ENCODE results near the gene RPAP2.
A peak's percentile ranks its signal among the peaks of the same experiment; 100 is the strongest.
"Not testable (repeated sequence)": the region's sequence is repeated elsewhere in the genome, so short reads cannot be mapped to it uniquely, and the experiment has no call there.

The RPAP2 gene

DNA sequence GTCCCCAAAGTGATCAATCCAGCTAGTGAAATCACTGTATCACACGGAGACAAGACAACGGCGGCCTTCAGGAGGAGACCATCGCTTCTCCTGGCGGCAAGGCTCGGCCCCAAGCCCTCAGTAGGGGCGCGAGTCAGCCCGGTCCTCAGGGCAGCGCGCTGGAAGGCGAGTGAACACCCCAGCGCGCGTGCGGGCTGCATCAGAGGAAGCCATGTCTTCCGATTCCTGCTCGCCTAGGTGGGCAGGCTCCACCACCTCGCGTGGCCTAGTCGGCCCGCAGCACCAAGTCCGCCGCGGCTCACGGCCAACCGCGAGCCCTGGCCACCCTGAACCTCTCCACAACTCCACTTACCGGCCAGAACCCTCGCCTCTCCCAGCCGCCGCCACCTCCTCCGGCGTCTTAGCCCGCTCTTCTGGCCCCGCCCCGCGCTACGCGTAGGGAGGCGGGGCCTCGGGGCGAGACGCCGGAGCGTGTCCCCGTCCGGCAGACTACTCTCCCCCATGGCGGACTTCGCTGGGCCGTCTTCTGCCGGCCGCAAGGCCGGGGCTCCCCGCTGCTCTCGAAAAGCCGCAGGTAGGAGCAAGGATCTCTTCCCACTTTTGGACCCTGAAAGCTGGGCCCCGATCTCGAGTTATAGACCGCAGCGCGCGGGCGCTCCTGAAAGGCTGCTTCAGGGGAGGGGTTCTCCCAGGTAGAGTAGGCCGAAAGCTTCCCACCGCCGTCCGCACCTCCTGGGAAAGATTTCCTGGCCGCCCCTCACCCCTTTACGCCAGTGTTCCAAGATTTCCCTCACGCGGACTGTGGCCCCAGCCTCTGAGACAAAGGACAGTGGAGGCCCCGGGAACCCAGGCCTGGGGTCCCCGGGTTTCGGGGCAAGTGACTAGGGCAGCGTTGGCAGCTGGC, at the start of gene RPAP2, which contains the start of gene GLMN:
Gene RPAP2 (plus strand): TSS at position 487 of the 904 bp plus-strand sequence. CDS start 15 bp downstream, at position 502.
Gene GLMN (minus strand): TSS at position 415 of the 904 bp plus-strand sequence. CDS start 988 bp downstream, outside the sequence.
- peak; percentile 49 for DNase-seq (ENCODE audit: low read depth, low spot score)

DNA sequence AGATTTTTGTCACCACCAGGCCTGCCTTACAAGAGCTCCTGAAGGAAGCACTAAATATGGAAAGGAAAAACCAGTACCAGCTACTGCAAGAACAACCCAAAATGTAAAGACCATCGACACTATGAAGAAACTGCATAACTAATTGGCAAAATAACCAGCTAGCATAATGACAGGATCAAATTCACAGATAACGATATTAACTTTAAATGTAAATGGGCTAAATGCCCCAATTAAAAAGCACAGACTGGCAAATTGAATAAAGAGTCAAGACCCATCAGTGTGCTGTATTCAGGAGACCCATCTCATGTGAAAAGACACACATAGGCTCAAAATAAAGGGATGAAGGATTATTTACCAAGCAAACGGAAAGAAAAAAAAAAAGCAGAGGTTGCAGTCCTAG, 44.1 kb upstream of the RPAP2 start:
- DNase-seq (ENCODE audit: low read depth, low spot score), result not testable (repeated sequence)

DNA sequence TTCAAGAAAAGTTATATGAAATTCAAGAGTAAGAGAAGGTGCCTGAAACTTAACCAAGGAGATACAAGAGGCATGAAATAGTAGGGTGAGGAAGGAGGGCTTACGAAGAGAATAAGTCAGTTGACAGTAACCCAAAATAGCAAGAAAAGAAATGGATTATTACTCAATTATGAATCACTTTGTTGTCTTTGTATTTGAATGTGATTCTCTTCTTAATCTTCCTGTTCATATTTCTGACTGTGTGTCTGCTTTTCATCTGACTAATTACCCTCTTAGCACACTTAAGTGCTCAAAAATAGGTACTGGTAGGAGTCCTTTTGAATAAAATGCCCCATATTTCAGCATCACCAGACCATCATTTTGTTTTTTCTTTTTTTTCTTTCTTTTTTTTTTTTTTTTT, 39.5 kb upstream of the RPAP2 start:
- no peak for DNase-seq (ENCODE audit: low read depth, low spot score)

GRCh38 chr1:92262516-92262915, 36.3 kb upstream of the RPAP2 start:
- DNase-seq (ENCODE audit: low read depth, low spot score), result no peak

GRCh38 chr1:92273039-92273438, 25.8 kb upstream of the RPAP2 start:
- DNase-seq (ENCODE audit: low read depth, low spot score), result no peak

DNA sequence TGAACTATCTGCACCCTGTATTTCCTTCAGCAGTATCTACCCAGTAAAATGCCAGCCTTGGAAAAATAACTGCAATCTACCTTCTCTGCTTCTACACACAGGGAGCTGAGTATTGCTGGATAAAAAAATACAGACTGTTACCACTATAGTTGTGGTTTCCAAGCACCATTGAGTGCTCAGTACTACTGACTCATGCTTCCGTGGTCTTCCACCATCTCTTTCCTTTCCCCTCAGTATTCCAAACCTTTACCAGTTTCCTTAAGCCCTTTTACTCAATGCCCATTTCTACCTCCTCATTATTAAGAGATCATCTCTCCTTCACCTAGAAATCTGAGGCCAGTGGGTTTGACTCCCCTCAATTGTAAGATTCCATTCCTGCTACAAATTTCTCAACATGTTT, 23.9 kb upstream of the RPAP2 start:
- no peak for DNase-seq (ENCODE audit: low read depth, low spot score)

- no peak for DNase-seq (ENCODE audit: low read depth, low spot score)
Observed at GRCh38 chr1:92276082-92276481, 22.8 kb upstream of the RPAP2 start.

GRCh38 chr1:92277105-92277723, 21.6 kb upstream of the RPAP2 start:
- DNase-seq (ENCODE audit: low read depth, low spot score), result no peak

DNA sequence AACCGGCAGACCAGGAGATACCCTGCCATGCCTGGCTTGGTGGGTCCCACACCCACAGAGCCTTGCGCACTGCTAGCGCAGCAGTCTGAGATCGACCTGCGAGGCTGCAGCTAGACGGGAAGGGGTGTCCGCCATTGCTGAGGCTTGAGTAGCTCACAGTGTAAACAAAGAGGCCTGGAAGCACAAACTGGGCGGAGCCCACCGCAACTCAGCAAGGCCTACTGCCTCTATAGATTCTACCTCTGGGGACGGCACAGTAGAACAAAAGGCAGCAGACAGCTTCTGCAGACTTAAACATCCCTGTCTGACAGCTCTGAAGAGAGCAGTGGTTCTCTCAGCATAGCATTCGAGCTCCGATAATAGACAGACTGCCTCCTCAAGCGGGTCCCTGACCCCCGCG, 19.1 kb upstream of the RPAP2 start:
- not testable (repeated sequence) for DNase-seq (ENCODE audit: low read depth, low spot score)

DNA sequence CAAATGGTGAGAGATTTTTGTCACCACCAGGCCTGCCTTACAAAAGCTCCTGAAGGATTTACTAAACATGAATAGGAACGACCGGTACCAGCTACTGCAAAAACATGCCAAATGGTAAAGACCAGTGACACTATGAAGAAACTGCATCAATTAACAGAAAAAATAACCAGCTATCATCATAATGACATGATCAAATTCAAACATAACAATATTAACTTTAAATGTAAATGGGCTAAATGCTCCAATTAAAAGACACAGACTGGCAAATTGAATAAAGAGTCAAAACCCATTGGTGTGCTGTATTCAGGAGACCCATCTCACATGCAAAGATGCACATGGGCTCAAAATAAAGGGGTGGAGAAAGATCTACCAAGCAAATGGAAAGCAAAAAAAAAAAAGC, 17.4 kb upstream of the RPAP2 start:
- DNase-seq (ENCODE audit: low read depth, low spot score), result not testable (repeated sequence)

DNA sequence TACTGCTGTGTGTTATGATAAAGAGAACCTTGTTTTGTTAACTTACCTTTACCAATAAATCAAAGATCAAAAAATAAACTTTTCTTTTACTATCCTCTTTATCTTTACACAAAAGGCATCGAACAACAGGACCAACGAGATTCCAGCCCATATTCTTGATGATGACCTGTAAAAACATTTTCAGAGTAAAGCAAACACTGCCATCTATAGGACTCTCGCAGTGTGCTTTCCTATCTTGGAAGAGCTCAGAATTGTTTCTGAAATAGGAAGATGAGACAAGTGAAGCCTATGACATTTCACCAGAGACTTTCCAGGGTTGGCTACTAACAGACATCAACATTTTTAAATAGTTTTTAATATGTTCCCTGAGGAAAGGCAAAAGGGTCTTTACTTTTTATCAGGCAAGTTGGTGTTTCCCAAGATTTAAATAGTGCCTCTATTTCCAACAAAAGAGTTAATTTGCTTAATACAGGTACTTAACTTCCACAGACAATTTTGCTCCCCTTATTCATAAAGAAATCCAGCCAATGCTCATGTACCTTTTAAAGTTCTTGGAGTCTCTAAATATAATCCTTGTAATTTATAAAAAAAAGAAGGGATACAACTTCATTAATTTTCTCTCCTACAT, 7.4 kb upstream of the RPAP2 start:
- DNase-seq (ENCODE audit: low read depth, low spot score), result no peak

DNA sequence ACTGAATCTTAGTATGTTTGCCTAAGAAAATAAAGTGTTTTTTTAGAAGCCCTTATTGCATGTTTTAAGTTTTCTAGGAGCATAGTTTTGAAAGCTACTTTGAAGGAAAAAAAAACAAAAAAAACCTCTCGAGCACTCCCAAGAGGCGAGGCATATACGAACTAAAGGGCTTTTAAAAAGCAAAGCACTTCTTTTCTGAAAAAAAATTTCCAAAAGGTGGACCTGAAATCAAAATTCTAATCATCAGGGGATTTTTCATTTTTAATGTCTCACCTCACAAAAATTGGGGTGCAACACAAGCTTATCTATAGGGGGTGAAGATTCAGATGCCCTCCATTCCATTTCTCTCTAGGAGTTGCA, 666 bp upstream of the RPAP2 start:
- no peak for DNase-seq (ENCODE audit: low read depth, low spot score)

DNA sequence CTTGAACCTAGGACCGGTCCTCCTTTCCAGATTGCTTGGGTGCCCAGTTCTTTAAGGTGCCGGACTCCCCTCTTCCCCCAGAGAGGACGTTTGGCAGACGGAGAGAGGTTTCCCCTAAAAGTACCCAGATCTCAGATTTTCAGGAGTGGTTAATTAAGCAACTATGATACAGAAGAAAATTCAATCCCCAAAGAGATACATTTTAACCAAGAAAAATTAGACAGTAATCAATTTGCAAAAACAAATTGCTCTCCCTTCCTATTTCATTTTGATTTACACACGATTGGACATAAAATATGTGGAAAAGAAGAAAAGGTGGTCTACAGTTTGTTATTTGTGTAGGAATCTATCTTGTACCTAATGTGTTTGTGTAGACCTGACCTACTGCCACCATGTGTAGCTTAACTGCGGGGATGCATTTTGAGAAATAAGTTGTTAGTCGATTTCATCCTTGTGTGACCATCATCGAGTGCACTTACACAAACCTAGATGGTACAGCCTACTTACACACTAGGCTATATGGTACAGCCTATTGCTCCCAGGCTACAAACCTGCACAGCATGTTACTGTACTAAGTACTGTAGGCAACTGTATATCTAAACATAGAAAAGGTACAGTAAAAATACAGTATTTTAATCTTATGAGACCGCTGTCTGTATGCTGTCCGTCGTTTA, 755 bp downstream of the RPAP2 start:
- no peak for DNase-seq (ENCODE audit: low read depth, low spot score)

GRCh38 chr1:92301021-92301420, 2.2 kb downstream of the RPAP2 start:
- DNase-seq (ENCODE audit: low read depth, low spot score), result no peak

DNA sequence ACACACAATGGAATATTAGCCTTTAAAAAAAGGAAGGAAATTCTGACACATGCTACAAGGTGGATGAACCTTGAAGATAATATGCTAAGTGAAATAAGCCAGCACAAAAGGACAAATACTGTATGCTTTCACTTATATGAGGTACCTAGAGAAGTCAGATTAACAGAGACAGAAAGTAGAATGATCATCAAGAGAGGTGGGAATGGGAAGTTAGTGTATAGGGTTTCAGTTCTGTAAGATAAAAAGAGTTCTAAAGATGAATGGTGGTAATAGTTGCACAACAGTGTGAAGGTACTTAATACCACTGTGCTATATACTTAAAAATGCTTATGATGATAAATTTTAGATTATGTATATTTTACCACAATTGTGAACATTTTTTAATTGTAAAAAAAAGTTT, 7.2 kb downstream of the RPAP2 start:
- DNase-seq (ENCODE audit: low read depth, low spot score), result no peak

GRCh38 chr1:92307980-92308379, 9.1 kb downstream of the RPAP2 start:
- no peak for DNase-seq (ENCODE audit: low read depth, low spot score)

DNA sequence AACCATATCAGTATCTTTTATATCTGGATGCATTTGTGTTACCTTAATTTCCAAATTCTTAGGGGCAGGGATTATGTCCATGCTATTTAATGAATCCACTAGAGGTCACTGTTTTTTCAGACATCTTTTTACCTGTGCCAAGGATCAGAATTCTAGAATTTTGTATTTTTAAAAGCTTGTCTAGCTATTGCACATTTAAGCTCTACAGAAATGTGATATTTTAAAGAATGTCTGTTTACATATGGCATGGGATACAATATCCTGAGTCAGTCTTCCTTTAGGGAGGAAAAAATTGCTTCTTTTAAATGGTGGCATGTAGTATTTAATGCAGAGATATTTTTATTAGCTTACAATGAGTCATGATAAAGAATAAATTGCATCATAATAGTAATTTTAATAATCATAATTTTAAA, 11.3 kb downstream of the RPAP2 start:
- DNase-seq (ENCODE audit: low read depth, low spot score), result no peak

- no peak for DNase-seq (ENCODE audit: low read depth, low spot score)
Observed at GRCh38 chr1:92314024-92314423, 15.2 kb downstream of the RPAP2 start.

DNA sequence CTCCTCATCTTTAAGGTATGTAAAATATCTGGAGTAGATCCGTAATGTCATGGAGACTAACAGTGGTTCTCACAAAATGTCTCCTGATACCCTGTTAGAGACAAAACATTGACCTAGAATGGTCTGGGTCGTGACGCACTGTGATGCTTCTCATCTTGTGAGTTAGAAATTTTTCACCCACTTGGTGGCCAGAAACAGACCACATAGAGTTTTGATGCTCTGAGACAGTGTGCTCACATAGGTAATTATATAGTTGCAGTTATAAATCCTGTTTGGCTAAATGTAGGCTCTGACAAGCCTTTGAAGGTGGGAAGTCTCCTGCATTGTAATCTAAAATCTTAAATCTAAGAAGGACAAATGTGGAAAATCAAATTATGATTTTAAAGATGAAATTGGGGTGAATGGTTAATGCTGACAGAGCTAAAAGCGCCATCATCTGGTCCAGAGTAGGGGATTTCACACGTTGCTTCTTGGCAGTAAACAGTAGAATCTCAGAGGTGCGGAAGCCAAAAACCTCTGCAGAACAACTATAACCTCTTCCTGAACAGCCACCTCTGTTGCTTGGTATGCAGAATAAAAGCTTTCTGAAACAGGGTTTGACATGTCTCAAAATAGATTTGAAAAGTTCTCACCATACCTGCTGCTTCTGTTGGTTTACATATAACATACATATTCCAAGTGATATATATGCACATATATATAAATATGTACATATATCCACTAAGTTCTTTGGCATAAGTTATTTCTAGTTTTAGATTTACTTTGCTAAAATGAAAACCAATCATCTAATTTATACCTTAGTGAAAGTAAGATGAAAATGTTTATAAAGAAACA, 17.1 kb downstream of the RPAP2 start:
- DNase-seq (ENCODE audit: low read depth, low spot score), result no peak

GRCh38 chr1:92317836-92318493, 19.1 kb downstream of the RPAP2 start:
- DNase-seq (ENCODE audit: low read depth, low spot score), result no peak
